Activated B cell treated with CpG ODN at 0.5 μM for 24 hours (primary cell): ENCODE results near the gene XPA. TPM values are rescaled to one million over a fixed set of nuclear protein-coding genes. Genes with fewer than 3 reads are reported as not detected.

Experiments
- ATAC-seq: fragments of 200-7000 bp; cut with Tn5 transposase; one replicate; pipeline ENCODE4 v1.10.0; 2021; ENCODE audit warnings: low read depth, mild to moderate bottlenecking, moderate library complexity
- CTCF ChIA-PET: fragments of 350-600 bp; sonication (Branson Sonifier 250); formaldehyde crosslinking; loops from one replicate; lab custom pipeline; 2021; ENCODE audit warnings: antibody characterized with exemption; lab: Charles Lee
- POLR2A ChIA-PET: fragments of 350-600 bp; sonication (Branson Sonifier 250); formaldehyde crosslinking; loops from one replicate; lab custom pipeline; 2021; ENCODE audit warnings: antibody characterized with exemption; lab: Charles Lee
- DNase-seq: peaks from one replicate; pipeline ENCODE4 v3.0.0; 2022
- H3K27ac Mint-ChIP-seq: one replicate; pipeline ENCODE4 v1.8.0; 2020; ENCODE audit warnings: mixed read lengths
- H3K27me3 Mint-ChIP-seq: one replicate; pipeline ENCODE4 v1.8.0; 2021; ENCODE audit warnings: mixed read lengths
- H3K36me3 Mint-ChIP-seq: one replicate; pipeline ENCODE4 v1.8.0; 2021; ENCODE audit warnings: low read depth, mixed read lengths
- H3K4me1 Mint-ChIP-seq: one replicate; pipeline ENCODE4 v1.8.0; 2021; ENCODE audit warnings: mixed read lengths
- H3K4me3 Mint-ChIP-seq: one replicate; pipeline ENCODE4 v1.8.0; 2020; ENCODE audit warnings: mild to moderate bottlenecking, mixed read lengths
- H3K9me3 Mint-ChIP-seq: one replicate; pipeline ENCODE4 v1.8.0; 2020; ENCODE audit warnings: mixed read lengths
- intact Hi-C: fragments of 100-400 bp; cut with micrococcal nuclease; formaldehyde crosslinking; loops from one replicate; pipeline ENCODE4 v1.15.1; 2024
- total RNA-seq: library from RNA; stranded (reverse); gene quantifications from 2 replicates; pipeline ENCODE4 v1.2.3, GENCODE V29; 2022
- TF ChIP-seq, protein P1 (sequence below): fragments of 200-600 bp; IDR thresholded peaks from one replicate; pipeline ENCODE4 v1.8.0; 2022; ENCODE audit warnings: antibody characterized with exemption, mild to moderate bottlenecking

XPA gene
- total RNA-seq, 1 donor from 2014 or later, result 18.1 TPM

GRCh38 chr9:97688654-97689053, 8.5 kb downstream of the XPA start:
- no peak for DNase-seq
- CTCF ChIA-PET, result interaction anchor here (1.2 to 1.3 kb wide), 2 partner anchors 8 to 74 kb away, joined by 3 to 4 read pairs; partner anchors contain the start of gene XPA
- TF ChIP-seq, protein P1, sequence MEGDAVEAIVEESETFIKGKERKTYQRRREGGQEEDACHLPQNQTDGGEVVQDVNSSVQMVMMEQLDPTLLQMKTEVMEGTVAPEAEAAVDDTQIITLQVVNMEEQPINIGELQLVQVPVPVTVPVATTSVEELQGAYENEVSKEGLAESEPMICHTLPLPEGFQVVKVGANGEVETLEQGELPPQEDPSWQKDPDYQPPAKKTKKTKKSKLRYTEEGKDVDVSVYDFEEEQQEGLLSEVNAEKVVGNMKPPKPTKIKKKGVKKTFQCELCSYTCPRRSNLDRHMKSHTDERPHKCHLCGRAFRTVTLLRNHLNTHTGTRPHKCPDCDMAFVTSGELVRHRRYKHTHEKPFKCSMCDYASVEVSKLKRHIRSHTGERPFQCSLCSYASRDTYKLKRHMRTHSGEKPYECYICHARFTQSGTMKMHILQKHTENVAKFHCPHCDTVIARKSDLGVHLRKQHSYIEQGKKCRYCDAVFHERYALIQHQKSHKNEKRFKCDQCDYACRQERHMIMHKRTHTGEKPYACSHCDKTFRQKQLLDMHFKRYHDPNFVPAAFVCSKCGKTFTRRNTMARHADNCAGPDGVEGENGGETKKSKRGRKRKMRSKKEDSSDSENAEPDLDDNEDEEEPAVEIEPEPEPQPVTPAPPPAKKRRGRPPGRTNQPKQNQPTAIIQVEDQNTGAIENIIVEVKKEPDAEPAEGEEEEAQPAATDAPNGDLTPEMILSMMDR, result no peak
- intact Hi-C loops, result no loop called here
- Mint-ChIP-seq H3K27ac (no peak overlapping the region), H3K4me1 (peaks cover 5% of the 10 kb centered on the region), H3K36me3 (peaks cover 76% of the 10 kb centered on the region), H3K4me3 (no peak overlapping the region), H3K27me3 (no peaks in the 10 kb centered on the region), H3K9me3 (no peaks in the 10 kb centered on the region)
- POLR2A ChIA-PET, result no interaction called here
- no peak for ATAC-seq

DNA sequence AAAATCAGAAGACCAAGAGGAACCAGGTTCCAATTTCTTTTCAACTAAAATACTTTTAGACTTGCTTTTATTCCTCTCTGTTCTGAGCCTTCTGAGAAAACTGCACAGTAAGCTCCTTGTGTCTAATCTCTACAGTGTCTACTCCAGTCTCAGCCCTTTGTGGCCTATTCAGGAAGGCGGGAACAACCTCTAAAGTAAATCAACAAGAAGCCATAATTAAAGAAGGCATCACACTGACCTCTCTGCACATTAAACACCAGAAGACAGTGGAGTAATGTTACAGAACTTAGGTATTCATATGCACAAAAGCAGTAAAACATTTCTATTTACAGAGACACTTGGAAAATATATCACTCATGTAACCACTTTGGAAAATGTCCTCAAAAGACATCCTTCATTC, 14.9 kb downstream of the XPA start:
- Mint-ChIP-seq H3K4me1 (no peaks in the 10 kb centered on the region), H3K9me3 (no peaks in the 10 kb centered on the region), H3K27me3 (no peaks in the 10 kb centered on the region), H3K36me3 (peaks cover 70% of the 10 kb centered on the region), H3K27ac (no peak overlapping the region), H3K4me3 (no peak overlapping the region)
- DNase-seq, result no peak
- ChIA-PET CTCF (no interaction called here), POLR2A (interaction anchor here (1.7 kb wide), 1 partner anchor 15 kb away, joined by 4 read pairs; the partner anchor contains the start of gene XPA)
- no peak for ATAC-seq
- intact Hi-C loops, result no loop called here
- TF ChIP-seq, protein P1, result no peak

DNA sequence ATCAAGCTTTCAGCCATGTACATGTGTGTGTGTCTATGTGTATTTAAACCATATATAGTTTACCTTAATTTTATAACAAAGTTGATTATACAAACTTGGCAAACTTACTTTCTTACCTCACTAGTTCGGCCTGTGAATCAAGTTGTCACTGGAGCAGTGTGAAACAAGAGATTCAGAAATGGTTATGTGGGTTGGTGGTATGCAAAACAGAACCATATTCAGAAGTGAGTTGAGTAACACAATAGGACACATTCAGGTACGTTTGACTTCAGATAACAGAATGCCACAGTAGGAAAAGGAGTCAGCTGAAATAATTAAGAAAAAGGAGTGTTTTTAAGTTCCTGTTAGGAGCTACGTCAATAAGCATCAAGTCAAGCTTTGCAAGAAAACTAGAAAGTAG, 21.5 kb downstream of the XPA start:
- ATAC-seq (no peak), DNase-seq (no peak)
- Mint-ChIP-seq H3K36me3 (peaks cover 86% of the 10 kb centered on the region), H3K9me3 (no peaks in the 10 kb centered on the region), H3K4me3 (no peak overlapping the region), H3K4me1 (no peaks in the 10 kb centered on the region), H3K27ac (no peak overlapping the region), H3K27me3 (no peaks in the 10 kb centered on the region)
- TF ChIP-seq, protein P1, result no peak
- POLR2A ChIA-PET, result no interaction called here
- intact Hi-C loops, result no loop called here
- CTCF ChIA-PET, result no interaction called here

- ChIA-PET POLR2A (no interaction called here), CTCF (no interaction called here)
- Mint-ChIP-seq H3K27me3 (no peaks in the 10 kb centered on the region), H3K4me1 (no peaks in the 10 kb centered on the region), H3K27ac (no peak overlapping the region), H3K4me3 (no peak overlapping the region), H3K36me3 (peaks cover 89% of the 10 kb centered on the region), H3K9me3 (no peaks in the 10 kb centered on the region)
- TF ChIP-seq, protein P1, result no peak
- DNase-seq (no peak), ATAC-seq (no peak)
- intact Hi-C loops, result no loop called here
Observed at GRCh38 chr9:97673922-97674321, 23.2 kb downstream of the XPA start.

- Mint-ChIP-seq H3K36me3 (peaks cover 90% of the 10 kb centered on the region), H3K27me3 (no peaks in the 10 kb centered on the region), H3K27ac (no peak overlapping the region), H3K4me1 (no peaks in the 10 kb centered on the region), H3K9me3 (no peaks in the 10 kb centered on the region), H3K4me3 (no peak overlapping the region)
- DNase-seq, result no peak
- ATAC-seq, result no peak
- TF ChIP-seq, protein P1, result no peak
- CTCF ChIA-PET, result no interaction called here
- intact Hi-C loops, result no loop called here
- POLR2A ChIA-PET, result no interaction called here
Observed at GRCh38 chr9:97672403-97672802, 24.7 kb downstream of the XPA start.
